NB4 (cell line): ENCODE data around the gene TPBG.

Experiments used
- DNase-seq: peaks from one replicate; pipeline ENCODE4 v3.0.0; 2010; ENCODE audit warnings: low read depth
- H3K4me3 ChIP-seq: one replicate; pipeline ENCODE4 v1.5.1; 2011; ENCODE audit warnings: mild to moderate bottlenecking, low read depth, low read length, moderate library complexity
- MYC ChIP-seq: IDR thresholded peaks from 2 replicates; pipeline ENCODE4 v1.6.1; 2011; ENCODE audit warnings: low read depth, low read length
- POLR2A ChIP-seq: IDR thresholded peaks from 2 replicates; pipeline ENCODE4 v1.6.1; 2011; ENCODE audit warnings: mild to moderate bottlenecking; ENCODE audit not compliant: insufficient read length; ENCODE audit errors: extremely low read depth
- TF ChIP-seq, protein P1 (sequence below): IDR thresholded peaks from one replicate; pipeline ENCODE4 v1.5.1; 2012; ENCODE audit warnings: low read depth, low read length
- TF ChIP-seq, protein P2 (sequence below): IDR thresholded peaks from 2 replicates; pipeline ENCODE4 v1.6.1; 2011; ENCODE audit warnings: low read depth, low read length

The TPBG gene

DNA sequence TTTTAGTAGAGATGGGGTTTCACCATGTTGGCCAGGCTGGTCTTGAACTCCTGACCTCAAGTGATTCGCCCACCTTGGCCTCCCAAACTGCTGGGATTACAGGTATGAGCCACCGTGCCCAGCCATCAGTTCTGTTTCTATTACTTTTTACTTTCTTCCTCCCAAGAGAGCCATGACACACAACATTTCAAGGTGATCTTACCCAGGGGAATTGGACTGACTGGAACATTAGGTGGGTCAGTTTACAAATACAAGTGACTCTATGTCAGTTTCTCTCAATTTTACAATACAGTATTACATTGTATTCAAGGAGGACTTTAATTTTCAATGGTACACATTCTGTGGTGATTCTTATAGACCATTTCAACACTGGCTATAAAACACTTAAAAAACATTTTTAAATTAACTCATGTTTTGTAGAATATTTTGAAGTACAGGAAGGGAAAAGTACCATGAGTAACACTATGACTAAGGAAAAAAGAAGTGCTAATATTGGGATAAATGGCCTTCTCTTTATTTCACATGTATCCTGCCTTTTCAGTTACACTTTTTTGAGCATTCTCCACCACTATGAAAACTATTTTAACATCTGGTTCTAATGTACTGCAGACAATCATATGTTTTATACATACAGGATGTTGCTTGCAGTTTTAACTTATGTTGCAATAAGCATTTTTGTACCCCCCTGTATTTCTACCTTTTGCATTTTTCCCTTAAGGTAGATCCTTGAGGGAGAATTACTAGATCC, 8.4 kb downstream of the TPBG start:
- no peak overlapping the region for H3K4me3 ChIP-seq
- TF ChIP-seq, protein P1, sequence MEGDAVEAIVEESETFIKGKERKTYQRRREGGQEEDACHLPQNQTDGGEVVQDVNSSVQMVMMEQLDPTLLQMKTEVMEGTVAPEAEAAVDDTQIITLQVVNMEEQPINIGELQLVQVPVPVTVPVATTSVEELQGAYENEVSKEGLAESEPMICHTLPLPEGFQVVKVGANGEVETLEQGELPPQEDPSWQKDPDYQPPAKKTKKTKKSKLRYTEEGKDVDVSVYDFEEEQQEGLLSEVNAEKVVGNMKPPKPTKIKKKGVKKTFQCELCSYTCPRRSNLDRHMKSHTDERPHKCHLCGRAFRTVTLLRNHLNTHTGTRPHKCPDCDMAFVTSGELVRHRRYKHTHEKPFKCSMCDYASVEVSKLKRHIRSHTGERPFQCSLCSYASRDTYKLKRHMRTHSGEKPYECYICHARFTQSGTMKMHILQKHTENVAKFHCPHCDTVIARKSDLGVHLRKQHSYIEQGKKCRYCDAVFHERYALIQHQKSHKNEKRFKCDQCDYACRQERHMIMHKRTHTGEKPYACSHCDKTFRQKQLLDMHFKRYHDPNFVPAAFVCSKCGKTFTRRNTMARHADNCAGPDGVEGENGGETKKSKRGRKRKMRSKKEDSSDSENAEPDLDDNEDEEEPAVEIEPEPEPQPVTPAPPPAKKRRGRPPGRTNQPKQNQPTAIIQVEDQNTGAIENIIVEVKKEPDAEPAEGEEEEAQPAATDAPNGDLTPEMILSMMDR, result no peak
- no peak for TF ChIP-seq POLR2A
- TF ChIP-seq MYC, result no peak
- TF ChIP-seq, protein P2, sequence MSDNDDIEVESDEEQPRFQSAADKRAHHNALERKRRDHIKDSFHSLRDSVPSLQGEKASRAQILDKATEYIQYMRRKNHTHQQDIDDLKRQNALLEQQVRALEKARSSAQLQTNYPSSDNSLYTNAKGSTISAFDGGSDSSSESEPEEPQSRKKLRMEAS, result no peak
- no peak for DNase-seq

DNA sequence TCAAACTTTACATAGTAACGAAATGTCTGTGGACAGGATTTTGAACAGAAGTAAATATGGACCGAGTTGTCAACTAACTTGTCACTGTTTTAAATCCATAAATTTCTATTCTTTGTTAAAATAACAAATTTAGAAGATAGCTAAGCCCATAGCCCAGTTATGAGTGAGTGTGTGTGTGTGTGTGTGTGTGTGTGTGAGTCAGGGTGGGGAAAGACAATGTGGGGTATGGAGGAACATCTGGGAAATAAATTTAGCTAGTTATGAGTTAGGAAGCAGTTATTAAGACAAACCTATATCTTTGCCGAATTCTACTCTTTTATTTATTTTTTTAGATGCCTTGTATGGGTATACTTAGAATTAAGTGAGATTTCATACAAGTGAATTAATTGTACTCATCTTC, 9.0 kb downstream of the TPBG start:
- H3K4me3 ChIP-seq, result no peak overlapping the region
- no peak for DNase-seq
- no peak for TF ChIP-seq POLR2A
- TF ChIP-seq, protein P2, result no peak
- no peak for TF ChIP-seq MYC
- TF ChIP-seq, protein P1, result no peak

DNA sequence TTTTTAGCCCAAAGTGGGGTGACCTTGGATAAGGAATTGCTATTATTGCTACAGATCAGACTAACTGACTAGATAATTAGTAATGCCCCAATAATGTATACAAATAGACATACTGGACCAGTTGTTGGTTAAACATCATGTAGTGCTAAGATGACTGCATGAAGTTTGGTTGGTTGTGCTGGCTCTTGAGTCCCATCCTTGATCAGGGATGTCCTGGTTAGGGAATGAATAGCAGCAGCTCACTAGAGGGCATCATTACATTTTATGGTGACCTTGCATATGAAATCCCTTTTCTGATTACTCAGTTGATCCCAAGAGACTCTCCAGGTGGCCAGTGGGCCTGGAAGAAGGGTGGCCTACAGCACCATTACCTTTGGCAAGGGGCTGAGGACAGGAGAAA, 10.9 kb downstream of the TPBG start:
- no peak overlapping the region for H3K4me3 ChIP-seq
- TF ChIP-seq, protein P2, result no peak
- TF ChIP-seq POLR2A (no peak), MYC (no peak)
- TF ChIP-seq, protein P1, result no peak
- DNase-seq, result no peak

DNA sequence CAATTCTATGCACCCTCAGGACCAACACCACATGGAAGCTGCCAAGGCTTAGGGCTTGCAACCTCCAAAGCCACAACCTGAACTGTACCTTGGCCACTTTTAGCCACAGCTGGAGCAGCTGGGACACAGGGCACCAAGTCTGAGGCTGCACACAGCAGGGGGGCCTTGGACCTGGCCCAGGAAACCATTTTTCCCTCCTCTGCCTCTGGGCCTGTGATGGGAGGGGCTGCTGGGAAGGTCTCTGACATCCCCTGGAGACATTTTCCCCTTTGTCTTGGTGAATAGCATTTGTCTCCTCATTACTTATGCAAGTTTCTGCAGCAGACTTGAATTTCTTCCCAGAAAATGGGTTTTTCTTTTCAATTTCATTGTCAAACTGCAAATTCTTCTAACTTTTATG, 13.0 kb downstream of the TPBG start:
- no peak for TF ChIP-seq MYC
- TF ChIP-seq, protein P2, result no peak
- TF ChIP-seq, protein P1, result no peak
- TF ChIP-seq POLR2A, result no peak
- DNase-seq, result no peak
- no peak overlapping the region for H3K4me3 ChIP-seq

DNA sequence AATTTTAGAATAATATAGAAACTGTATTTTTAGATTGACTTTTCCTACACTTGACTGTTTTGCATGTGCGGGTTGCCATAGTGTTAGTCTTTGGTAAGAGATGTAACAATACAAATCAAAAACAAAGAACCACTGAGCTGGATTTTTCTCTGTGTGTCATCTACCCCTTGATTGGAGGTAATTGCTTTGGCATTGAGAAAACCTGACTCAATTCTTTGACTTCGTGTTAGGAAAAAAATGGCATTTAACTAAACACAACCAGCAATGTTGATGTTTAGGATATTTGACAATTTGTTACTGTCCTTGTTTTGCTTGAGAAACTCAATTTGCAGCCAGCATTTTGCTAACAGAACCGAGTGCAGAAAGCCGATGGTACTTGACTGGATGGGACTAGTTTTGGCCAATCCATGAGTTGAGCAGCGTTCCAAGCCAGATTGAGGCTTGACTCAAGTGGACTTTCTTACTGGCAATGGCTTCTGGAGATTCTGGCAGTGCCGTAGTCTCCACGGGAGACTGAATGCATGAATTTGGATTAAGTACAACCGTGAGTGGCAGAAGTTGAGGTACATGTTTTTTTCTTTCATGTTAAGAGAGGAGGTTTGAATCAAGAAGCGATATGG, 17.1 kb downstream of the TPBG start:
- no peak overlapping the region for H3K4me3 ChIP-seq
- TF ChIP-seq, protein P1, result no peak
- TF ChIP-seq POLR2A (no peak), MYC (no peak)
- TF ChIP-seq, protein P2, result no peak
- DNase-seq, result no peak
